ENCODE data around the gene SEC16A.

SEC16A gene

DNA sequence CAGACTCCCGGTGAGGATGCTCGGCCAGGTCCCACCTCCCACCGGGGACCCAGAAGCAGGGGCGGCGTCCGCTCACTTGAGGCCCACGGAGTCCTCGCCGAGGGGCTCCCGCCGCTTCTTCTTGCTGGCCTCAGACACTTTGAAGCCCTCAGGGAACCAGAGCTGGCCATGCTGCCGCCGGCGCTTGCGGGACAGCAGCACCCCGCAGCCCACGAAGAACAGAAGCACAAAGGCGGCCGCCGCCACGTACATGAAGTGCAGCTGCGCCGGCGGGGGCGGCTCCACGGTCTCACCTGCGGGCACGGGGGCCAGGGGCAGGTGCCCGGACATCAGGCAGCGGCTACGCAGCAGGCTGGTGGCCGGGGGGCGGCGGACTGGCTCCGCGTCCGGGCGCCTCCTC, 19.4 kb upstream of the SEC16A start:
- no peak for DNase-seq (ENCODE audit: low read depth)
- no peak overlapping the region for H3K4me3 ChIP-seq (ENCODE audit: control insufficient read depth, low read depth, low read length)
- TF ChIP-seq, protein P1, sequence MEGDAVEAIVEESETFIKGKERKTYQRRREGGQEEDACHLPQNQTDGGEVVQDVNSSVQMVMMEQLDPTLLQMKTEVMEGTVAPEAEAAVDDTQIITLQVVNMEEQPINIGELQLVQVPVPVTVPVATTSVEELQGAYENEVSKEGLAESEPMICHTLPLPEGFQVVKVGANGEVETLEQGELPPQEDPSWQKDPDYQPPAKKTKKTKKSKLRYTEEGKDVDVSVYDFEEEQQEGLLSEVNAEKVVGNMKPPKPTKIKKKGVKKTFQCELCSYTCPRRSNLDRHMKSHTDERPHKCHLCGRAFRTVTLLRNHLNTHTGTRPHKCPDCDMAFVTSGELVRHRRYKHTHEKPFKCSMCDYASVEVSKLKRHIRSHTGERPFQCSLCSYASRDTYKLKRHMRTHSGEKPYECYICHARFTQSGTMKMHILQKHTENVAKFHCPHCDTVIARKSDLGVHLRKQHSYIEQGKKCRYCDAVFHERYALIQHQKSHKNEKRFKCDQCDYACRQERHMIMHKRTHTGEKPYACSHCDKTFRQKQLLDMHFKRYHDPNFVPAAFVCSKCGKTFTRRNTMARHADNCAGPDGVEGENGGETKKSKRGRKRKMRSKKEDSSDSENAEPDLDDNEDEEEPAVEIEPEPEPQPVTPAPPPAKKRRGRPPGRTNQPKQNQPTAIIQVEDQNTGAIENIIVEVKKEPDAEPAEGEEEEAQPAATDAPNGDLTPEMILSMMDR (IDR thresholded peaks at IDR 0.05; ENCODE audit: control insufficient read depth, insufficient read depth, low read depth, low read length, missing control alignments), result no peak

DNA sequence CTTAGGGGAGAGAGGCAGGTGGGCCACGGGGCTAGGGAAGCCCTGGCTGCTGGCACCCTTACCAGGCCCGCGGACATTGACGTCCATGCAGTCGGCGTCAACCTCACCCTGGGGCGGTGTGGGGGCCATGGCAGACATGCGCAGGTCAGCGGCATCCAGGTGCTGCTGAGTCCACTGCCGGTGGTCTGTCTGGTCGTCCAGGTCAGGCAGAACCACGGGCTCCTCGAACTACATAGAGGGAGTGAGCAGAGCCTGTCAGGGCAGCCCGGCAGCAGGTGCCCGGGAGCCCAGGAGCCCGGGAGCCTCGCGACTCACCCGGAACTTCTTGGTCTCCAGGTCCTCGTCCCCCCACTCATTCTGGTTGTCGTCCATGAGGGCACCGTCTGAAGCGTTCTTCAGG, 18.8 kb upstream of the SEC16A start:
- TF ChIP-seq, protein P1 (IDR thresholded peaks at IDR 0.05; ENCODE audit: control insufficient read depth, insufficient read depth, low read depth, low read length, missing control alignments), result no peak
- H3K4me3 ChIP-seq (ENCODE audit: control insufficient read depth, low read depth, low read length), result no peak overlapping the region
- DNase-seq (ENCODE audit: low read depth), result no peak

GRCh38 chr9:136499935-136500910, 17.4 kb upstream of the SEC16A start:
- DNase-seq (ENCODE audit: low read depth), result no peak
- TF ChIP-seq, protein P1 (IDR thresholded peaks at IDR 0.05; ENCODE audit: control insufficient read depth, insufficient read depth, low read depth, low read length, missing control alignments), result no peak
- H3K4me3 ChIP-seq (ENCODE audit: control insufficient read depth, low read depth, low read length), result no peak overlapping the region

DNA sequence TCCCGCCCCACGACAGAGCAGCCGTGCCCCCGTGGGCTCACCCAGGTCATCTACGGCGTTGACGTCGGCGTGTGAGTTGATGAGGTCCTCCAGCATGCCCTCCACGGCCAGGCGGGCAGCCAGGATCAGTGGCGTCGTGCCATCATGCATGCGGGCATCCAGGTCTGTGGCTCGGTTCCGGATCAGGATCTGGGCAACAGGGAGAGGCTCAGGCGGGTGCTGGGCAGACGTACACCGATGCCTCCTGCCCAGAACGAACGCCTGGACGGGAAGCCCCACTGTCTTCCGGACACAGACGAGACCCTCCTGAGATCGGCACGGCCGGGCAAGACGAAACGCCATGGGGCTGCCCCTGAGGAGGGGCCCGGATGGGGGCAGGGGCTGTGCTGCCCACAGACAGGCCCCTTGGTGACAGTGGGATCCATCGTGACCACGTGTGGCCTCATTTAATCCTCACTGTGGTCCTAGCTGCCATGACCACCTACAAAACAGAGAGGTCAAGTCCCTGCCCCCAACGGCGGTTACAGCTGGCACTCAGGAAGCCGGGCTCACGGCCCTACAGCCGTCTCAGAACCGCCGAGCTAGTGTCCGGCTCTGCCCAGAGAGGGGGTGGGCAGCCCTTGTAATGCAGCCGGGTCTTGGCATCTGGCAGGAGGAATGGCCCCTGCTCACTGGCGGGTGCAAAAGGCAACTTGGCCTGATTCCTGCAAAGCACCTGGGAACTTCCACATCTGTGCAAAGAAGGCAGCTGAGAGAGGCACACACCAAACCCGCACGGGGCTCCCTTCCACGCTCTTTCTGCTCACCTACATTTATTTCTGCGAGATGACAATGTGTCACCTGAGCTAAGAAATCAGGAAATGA, 16.5 kb upstream of the SEC16A start:
- TF ChIP-seq, protein P1 (IDR thresholded peaks at IDR 0.05; ENCODE audit: control insufficient read depth, insufficient read depth, low read depth, low read length, missing control alignments), result no peak
- no peak for DNase-seq (ENCODE audit: low read depth)
- H3K4me3 ChIP-seq (ENCODE audit: control insufficient read depth, low read depth, low read length), result no peak overlapping the region

- no peak for DNase-seq (ENCODE audit: low read depth)
- TF ChIP-seq, protein P1 (IDR thresholded peaks at IDR 0.05; ENCODE audit: control insufficient read depth, insufficient read depth, low read depth, low read length, missing control alignments), result no peak
- H3K4me3 ChIP-seq (ENCODE audit: control insufficient read depth, low read depth, low read length), result no peak overlapping the region
These were observed 15.3 kb upstream of the SEC16A start for GRCh38 chr9:136497916-136498695.
